ENCODE measurements around the gene TMEM131L. TPM values are rescaled to one million over a fixed set of nuclear protein-coding genes. Genes with fewer than 3 reads are reported as not detected.

The TMEM131L gene
- total RNA-seq, 1 donor: 9.0 TPM

DNA sequence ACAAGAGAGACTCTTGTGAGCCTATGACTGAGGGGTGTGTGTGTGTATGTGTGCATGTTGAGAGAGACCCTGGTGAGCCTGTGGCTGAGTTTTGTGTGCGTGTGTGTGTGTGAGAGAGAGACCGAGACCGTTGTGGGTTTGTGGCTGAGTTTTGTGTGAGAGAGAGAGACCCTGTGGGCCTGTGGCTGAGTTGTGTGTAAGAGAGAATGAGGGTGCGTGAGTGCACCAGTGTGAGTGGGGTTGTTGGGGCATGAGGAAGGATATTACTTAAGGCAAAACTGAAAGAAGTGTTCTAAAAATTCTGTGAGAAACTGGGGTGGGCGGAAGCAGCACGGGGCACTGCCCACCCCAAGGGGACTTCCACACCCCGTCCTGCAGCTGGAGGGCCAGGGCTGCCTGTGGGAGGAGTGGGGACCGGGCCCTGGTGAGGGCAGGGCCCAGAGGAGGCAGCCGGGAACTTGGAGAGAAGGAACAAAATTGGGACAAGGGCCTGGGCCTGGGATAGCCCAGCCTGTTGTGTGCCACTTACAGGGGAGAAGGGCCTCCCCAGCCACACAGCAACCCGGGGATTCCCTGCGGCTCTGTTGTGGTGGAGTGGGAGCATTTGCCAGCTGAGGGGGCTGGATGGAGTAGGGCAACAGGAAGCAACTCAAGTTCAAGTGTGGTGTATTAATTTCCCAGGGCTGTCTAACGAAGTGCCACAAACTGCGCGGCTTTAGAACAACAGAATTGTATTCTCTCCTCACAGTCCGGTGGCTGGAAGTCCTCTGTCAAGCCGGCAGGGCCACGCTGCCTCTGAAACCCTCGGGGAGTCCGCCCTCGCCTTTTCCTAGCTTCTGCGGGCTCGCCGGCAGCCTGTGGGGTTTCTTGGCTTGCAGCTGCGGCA lies 22.1 kb downstream of the TMEM131L start:
- H3K4me3 ChIP-seq (ENCODE audit: insufficient read depth, low read length): peak overlapping the region; percentile 49
- no peak for DNase-seq (ENCODE audit: insufficient read length, low spot score, missing footprints)
- H3K27ac ChIP-seq (ENCODE audit: low read depth, low read length): peak overlapping the region; percentile 64
- no peaks in the 10 kb centered on the region for H3K27me3 ChIP-seq (ENCODE audit: insufficient read depth, low read length)
- TF ChIP-seq, protein P1, sequence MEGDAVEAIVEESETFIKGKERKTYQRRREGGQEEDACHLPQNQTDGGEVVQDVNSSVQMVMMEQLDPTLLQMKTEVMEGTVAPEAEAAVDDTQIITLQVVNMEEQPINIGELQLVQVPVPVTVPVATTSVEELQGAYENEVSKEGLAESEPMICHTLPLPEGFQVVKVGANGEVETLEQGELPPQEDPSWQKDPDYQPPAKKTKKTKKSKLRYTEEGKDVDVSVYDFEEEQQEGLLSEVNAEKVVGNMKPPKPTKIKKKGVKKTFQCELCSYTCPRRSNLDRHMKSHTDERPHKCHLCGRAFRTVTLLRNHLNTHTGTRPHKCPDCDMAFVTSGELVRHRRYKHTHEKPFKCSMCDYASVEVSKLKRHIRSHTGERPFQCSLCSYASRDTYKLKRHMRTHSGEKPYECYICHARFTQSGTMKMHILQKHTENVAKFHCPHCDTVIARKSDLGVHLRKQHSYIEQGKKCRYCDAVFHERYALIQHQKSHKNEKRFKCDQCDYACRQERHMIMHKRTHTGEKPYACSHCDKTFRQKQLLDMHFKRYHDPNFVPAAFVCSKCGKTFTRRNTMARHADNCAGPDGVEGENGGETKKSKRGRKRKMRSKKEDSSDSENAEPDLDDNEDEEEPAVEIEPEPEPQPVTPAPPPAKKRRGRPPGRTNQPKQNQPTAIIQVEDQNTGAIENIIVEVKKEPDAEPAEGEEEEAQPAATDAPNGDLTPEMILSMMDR (IDR thresholded peaks at IDR 0.05; ENCODE audit: extremely low read depth, low read depth, low read length): no peak
- H3K9me3 ChIP-seq (ENCODE audit: low read depth, low read length): no peaks in the 10 kb centered on the region
- H3K79me2 ChIP-seq (ENCODE audit: insufficient read depth, low read length): peaks cover 4% of the 10 kb centered on the region
- no peaks in the 10 kb centered on the region for H3K36me3 ChIP-seq (ENCODE audit: insufficient read depth, low read length)
- H2AFZ ChIP-seq (ENCODE audit: low read length): peak overlapping the region; percentile 86
- no peaks in the 10 kb centered on the region for H4K20me1 ChIP-seq (ENCODE audit: insufficient read depth, low read length)
- peaks cover 38% of the 10 kb centered on the region for H3K4me1 ChIP-seq (ENCODE audit: insufficient read depth, low read length)
- peak overlapping the region; percentile 76 for H3K4me2 ChIP-seq (ENCODE audit: insufficient read depth, low read length)

DNA sequence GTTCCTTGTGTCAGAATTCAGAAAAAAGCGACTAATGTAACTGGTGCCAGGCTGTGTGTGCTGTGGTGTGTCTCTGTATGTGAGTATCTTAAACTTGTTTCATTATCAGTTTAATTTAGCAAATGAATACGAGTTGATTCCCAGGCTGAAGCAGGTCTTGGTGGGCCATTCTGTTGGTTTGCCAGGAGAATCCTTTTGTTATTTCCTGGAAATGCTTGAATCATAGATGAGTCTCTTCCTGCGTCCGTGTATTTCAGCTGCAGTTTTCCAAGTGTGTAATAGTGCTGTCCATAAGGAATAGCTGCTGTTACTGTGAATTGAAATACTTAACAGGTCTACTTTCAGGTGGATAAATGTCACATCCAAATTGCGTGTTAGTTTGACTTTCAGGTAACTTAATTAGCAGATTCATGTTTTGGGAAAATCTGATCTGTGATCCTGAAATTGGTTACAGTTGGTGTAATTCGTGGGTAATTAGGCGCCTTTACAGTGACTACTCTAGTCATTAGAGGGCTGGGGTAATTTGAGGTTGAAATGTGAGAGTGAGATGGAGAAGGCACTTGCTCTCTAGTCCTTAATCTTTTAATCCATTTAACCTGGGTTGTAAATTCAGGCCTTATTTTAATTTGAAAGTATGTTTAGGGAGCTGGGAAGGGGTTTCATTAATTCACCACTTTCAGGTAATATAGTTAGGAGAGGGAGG lies 23.8 kb downstream of the TMEM131L start:
- Histone ChIP-seq H3K36me3 (ENCODE audit: insufficient read depth, low read length) (no peaks in the 10 kb centered on the region), H3K27ac (ENCODE audit: low read depth, low read length) (no peak overlapping the region), H4K20me1 (ENCODE audit: insufficient read depth, low read length) (no peaks in the 10 kb centered on the region), H3K4me2 (ENCODE audit: insufficient read depth, low read length) (no peak overlapping the region), H3K27me3 (ENCODE audit: insufficient read depth, low read length) (no peaks in the 10 kb centered on the region), H3K79me2 (ENCODE audit: insufficient read depth, low read length) (peaks cover 4% of the 10 kb centered on the region), H3K9me3 (ENCODE audit: low read depth, low read length) (no peaks in the 10 kb centered on the region), H2AFZ (ENCODE audit: low read length) (no peak overlapping the region), H3K4me3 (ENCODE audit: insufficient read depth, low read length) (no peak overlapping the region), H3K4me1 (ENCODE audit: insufficient read depth, low read length) (peaks cover 38% of the 10 kb centered on the region)
- TF ChIP-seq, protein P1 (IDR thresholded peaks at IDR 0.05; ENCODE audit: extremely low read depth, low read depth, low read length): no peak
- DNase-seq (ENCODE audit: insufficient read length, low spot score, missing footprints): no peak

DNA sequence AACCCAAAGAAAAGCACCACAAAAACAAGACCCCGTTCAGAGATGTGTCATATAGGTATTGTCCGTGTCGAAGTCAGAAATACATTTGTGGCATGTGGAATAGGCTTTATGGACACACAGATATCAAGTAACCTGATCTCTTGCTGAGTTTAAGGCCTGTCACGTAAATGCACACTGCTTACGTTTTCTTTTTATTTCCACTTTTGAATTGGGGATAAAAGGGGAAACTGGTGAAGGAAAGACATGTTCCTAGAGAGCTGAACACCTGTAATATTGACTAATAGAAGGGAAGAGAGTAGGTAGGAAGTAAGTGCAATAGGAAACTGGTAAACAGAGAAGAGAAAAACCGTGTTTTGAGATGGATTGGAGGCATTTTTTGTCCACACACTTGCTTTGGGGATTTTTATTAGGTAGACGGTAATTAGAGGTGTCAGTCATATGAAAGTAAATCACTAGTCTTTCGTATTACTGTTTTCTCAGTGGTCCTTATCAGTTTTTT lies 24.9 kb downstream of the TMEM131L start:
- H3K27me3 ChIP-seq (ENCODE audit: insufficient read depth, low read length): no peaks in the 10 kb centered on the region
- H3K4me3 ChIP-seq (ENCODE audit: insufficient read depth, low read length): no peak overlapping the region
- H3K9me3 ChIP-seq (ENCODE audit: low read depth, low read length): no peaks in the 10 kb centered on the region
- H3K79me2 ChIP-seq (ENCODE audit: insufficient read depth, low read length): peaks cover 4% of the 10 kb centered on the region
- TF ChIP-seq, protein P1 (IDR thresholded peaks at IDR 0.05; ENCODE audit: extremely low read depth, low read depth, low read length): no peak
- H3K4me1 ChIP-seq (ENCODE audit: insufficient read depth, low read length): peaks cover 32% of the 10 kb centered on the region
- H3K4me2 ChIP-seq (ENCODE audit: insufficient read depth, low read length): no peak overlapping the region
- H3K36me3 ChIP-seq (ENCODE audit: insufficient read depth, low read length): no peaks in the 10 kb centered on the region
- no peaks in the 10 kb centered on the region for H4K20me1 ChIP-seq (ENCODE audit: insufficient read depth, low read length)
- DNase-seq (ENCODE audit: insufficient read length, low spot score, missing footprints): no peak
- no peak overlapping the region for H3K27ac ChIP-seq (ENCODE audit: low read depth, low read length)
- no peak overlapping the region for H2AFZ ChIP-seq (ENCODE audit: low read length)

DNA sequence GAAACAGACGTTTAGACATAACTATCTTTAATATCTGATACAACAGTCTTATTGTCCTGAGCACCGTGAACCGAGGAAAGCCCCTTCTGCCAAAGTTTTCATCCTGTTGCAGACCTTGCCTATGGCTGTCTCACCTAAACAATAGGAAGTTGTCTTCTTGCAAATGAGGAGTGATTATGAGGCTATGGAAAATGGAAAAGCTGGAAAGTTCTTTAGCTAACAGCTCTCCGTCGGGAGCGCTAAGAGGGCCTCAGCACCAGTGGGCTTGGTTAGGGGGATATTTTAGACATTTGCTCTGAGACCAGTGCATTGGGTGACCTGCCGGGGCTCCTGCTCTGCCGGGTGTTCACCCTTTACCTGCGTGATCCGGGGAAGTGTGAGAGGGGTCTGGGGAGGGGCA lies 28.4 kb downstream of the TMEM131L start:
- TF ChIP-seq, protein P1 (IDR thresholded peaks at IDR 0.05; ENCODE audit: extremely low read depth, low read depth, low read length): no peak
- Histone ChIP-seq H3K36me3 (ENCODE audit: insufficient read depth, low read length) (no peaks in the 10 kb centered on the region), H3K9me3 (ENCODE audit: low read depth, low read length) (no peaks in the 10 kb centered on the region), H3K27ac (ENCODE audit: low read depth, low read length) (no peak overlapping the region), H3K4me3 (ENCODE audit: insufficient read depth, low read length) (no peak overlapping the region), H3K4me2 (ENCODE audit: insufficient read depth, low read length) (no peak overlapping the region), H3K79me2 (ENCODE audit: insufficient read depth, low read length) (peaks cover 4% of the 10 kb centered on the region), H2AFZ (ENCODE audit: low read length) (no peak overlapping the region), H3K27me3 (ENCODE audit: insufficient read depth, low read length) (no peaks in the 10 kb centered on the region), H4K20me1 (ENCODE audit: insufficient read depth, low read length) (no peaks in the 10 kb centered on the region), H3K4me1 (ENCODE audit: insufficient read depth, low read length) (peaks cover 25% of the 10 kb centered on the region)
- no peak for DNase-seq (ENCODE audit: insufficient read length, low spot score, missing footprints)
